Measurements from ENCODE around the gene C4orf36.

Gene C4orf36

GRCh38 chr4:86855572-86855971, 36.6 kb downstream of the C4orf36 start:
- no peak for DNase-seq

GRCh38 chr4:86853209-86853608, 39.0 kb downstream of the C4orf36 start:
- DNase-seq: no peak

GRCh38 chr4:86848732-86849619, 43.2 kb downstream of the C4orf36 start, which contains the start of gene SLC10A6:
SLC10A6 (minus strand) TSS chr4:86849384; CDS start chr4:86849115, 269 bp downstream.
- DNase-seq: no peak

- no peak for DNase-seq
Measured at GRCh38 chr4:86848136-86848535, 44.1 kb downstream of the C4orf36 start.

- DNase-seq: no peak
Measured at GRCh38 chr4:86847571-86847970, 44.7 kb downstream of the C4orf36 start.

- no peak for DNase-seq
Measured at GRCh38 chr4:86846921-86847320, 45.3 kb downstream of the C4orf36 start.

- DNase-seq: no peak
Measured at GRCh38 chr4:86845593-86845992, 46.6 kb downstream of the C4orf36 start.

- no peak for DNase-seq
Measured at GRCh38 chr4:86841309-86841708, 50.9 kb downstream of the C4orf36 start.

GRCh38 chr4:86840858-86841257, 51.4 kb downstream of the C4orf36 start:
- no peak for DNase-seq

GRCh38 chr4:86837691-86838503, 54.3 kb downstream of the C4orf36 start:
- DNase-seq: no peak

GRCh38 chr4:86835677-86836076, 56.5 kb downstream of the C4orf36 start:
- DNase-seq: no peak

- DNase-seq: no peak
Measured at GRCh38 chr4:86834901-86835300, 57.3 kb downstream of the C4orf36 start.

- no peak for DNase-seq
Measured at GRCh38 chr4:86833615-86834014, 58.6 kb downstream of the C4orf36 start.

- DNase-seq: no peak
Measured at GRCh38 chr4:86831262-86832130, 60.7 kb downstream of the C4orf36 start.
